Prostate gland (tissue), 2 donors: ENCODE measurements around the gene GDF7.

Source experiments
- CTCF ChIP-seq, 4 experiments: fragments of 200-600 bp in 2 of 4; fragments of 450-650 bp in 2 of 4; sonication (generic) in 2 of 4; IDR thresholded peaks; 1 replicate in 3 of 4; 2 replicates in 1 of 4; pipeline ENCODE4 v1.5.1; 2016 to 2019; ENCODE audit warnings: antibody characterized with exemption in 4 of 4, mild to moderate bottlenecking in 2 of 4, moderate library complexity in 2 of 4
- POLR2A ChIP-seq: fragments of 450-650 bp; IDR thresholded peaks from one replicate; pipeline ENCODE4 v1.6.1; 2016; ENCODE audit warnings: antibody characterized with exemption, mild to moderate bottlenecking
- POLR2AphosphoS5 ChIP-seq: sonication (generic); formaldehyde crosslinking; IDR thresholded peaks from one replicate; pipeline ENCODE4 v1.6.1; 2017; ENCODE audit warnings: antibody characterized with exemption

GRCh38 chr2:20632446-20632990, 34.4 kb upstream of the GDF7 start:
- TF ChIP-seq CTCF (IDR thresholded peaks at IDR 0.05) (no peak), POLR2A (no peak), POLR2AphosphoS5 (no peak)
